Spleen (tissue), 7 donors: ENCODE results near the gene MTX3.

Experiments used
- POLR2A ChIP-seq, 3 donors: fragments of 450-650 bp; IDR thresholded peaks; one replicate each; pipeline ENCODE4 v1.5.1; 2017; ENCODE audit warnings: antibody characterized with exemption in 3 of 3, mild to moderate bottlenecking in 1 of 3
- POLR2AphosphoS5 ChIP-seq, 3 donors: sonication (generic); formaldehyde crosslinking; IDR thresholded peaks; one replicate each; pipeline ENCODE4 v1.5.1; 2017; ENCODE audit warnings: antibody characterized with exemption in 3 of 3
- TF ChIP-seq, protein P1 (sequence below), 11 experiments: fragments of 200-600 bp in 7 of 11; fragments of 450-650 bp in 4 of 11; sonication (generic) in 4 of 11; IDR thresholded peaks in 8 of 11; conservative IDR thresholded peaks in 3 of 11; 1 replicate in 7 of 11; 2 replicates in 4 of 11; pipeline versions ENCODE4 v1.4.0 to v1.8.0; 2016 to 2021; ENCODE audit warnings: antibody characterized with exemption in 11 of 11, inconsistent platforms in 4 of 11, mild to moderate bottlenecking in 1 of 11
- donor health status: DM: no; HTN: no; CAD: no; lungs with moderate emphysema.
- donor health status: DM: no; HTN: no; CAD: no.
- donor health status: DM: no; HTN: no; CAD: no.

DNA sequence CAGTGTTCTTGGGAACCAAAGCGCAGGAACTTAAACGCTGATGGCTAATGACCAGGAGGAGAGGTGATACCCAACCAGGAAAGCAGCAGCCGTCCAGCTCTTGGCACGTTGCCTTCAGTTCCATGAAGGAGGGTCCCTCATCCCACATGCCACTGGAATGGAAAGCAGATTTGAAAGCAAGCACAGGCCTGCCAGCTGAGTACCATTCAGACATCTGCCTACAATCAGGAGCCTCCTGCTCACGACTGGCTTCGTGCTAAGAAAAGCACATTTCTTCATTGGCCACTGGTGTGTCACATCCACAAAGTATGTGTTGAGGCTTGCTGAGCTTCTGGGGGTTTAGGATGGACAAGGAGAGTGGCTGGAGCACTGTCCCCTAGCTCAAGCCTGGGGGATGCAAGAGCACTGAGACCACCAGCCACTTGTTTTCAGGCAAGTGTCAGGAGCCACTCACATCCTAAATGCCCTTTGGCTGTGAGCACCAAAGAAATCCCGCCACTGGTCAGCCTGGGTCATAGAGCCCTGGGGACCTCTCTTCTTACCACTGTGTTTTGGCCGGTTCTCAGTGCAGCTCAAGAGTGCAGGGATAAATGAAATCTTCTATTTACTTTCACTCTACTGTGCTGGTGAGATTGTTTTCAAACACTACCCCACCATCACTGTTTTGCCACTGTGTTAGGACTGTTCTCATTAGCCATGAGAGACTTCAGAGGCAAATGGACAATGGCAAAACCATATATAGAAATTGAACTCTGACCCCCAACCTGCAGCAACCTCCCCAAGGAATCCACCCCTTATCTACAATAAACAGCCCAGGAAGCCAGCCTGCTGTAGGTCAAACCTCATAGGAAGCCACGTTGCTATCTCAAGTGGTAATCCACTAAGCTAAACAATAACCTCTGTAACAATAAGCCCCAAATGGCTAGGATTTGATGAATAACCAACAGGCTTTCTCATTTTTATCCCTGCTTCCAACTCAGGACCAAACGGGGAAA lies 58.3 kb downstream of the MTX3 start:
- TF ChIP-seq, protein P1, sequence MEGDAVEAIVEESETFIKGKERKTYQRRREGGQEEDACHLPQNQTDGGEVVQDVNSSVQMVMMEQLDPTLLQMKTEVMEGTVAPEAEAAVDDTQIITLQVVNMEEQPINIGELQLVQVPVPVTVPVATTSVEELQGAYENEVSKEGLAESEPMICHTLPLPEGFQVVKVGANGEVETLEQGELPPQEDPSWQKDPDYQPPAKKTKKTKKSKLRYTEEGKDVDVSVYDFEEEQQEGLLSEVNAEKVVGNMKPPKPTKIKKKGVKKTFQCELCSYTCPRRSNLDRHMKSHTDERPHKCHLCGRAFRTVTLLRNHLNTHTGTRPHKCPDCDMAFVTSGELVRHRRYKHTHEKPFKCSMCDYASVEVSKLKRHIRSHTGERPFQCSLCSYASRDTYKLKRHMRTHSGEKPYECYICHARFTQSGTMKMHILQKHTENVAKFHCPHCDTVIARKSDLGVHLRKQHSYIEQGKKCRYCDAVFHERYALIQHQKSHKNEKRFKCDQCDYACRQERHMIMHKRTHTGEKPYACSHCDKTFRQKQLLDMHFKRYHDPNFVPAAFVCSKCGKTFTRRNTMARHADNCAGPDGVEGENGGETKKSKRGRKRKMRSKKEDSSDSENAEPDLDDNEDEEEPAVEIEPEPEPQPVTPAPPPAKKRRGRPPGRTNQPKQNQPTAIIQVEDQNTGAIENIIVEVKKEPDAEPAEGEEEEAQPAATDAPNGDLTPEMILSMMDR (IDR thresholded peaks at IDR 0.05 in 8 of 11, conservative IDR thresholded peaks at IDR 0.05 in 3 of 11): no peak
- no peak for TF ChIP-seq POLR2AphosphoS5 (IDR thresholded peaks at IDR 0.05)
- no peak for TF ChIP-seq POLR2A (IDR thresholded peaks at IDR 0.05)
